ENCODE results near the gene CDH2. TPM values are rescaled to one million over a fixed set of nuclear protein-coding genes. Genes with fewer than 3 reads are reported as not detected.

The CDH2 gene
- total and polyA plus RNA-seq, 4 donors, result 14.2 to 49.5 (median 26.4) TPM

DNA sequence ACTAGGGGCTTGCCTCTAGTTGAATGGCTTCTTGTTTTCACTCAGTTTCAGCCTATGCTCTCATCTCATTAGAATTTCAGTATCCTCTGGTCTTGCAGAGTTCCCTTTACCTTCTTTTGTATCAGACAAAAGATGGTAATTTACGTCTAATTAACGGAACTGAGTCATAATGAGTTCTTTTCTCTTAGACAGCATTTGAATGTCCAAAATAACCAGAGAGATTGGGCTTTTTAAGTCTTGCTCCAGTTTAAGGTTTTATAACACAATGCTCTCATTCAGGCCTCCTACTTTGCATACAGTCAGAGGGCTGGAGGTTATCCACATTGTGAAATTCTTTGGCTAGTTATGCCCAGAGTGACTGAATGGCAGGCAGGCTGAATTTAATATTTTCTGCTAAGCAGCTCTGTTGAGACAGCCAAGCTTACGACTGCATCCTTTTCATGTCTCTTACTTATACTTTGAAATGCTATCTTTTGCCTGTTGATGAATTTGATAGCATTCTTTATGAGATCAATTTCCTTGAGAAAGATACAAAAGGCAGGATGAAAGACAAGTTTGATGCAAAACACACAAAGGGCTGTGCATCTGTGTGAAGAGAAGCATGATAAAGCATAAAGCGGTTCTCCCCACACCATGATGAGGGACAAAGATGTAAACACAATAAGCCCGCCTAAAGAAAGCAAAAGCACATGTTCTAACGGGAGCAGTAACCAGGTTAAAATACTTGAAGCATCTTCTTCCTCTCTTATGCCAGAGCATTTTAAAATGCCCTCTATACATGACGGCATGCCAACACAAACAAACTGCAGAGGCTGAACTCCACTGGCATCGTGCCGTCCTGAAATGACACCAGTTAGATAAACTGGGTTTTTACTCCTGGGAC, 90.0 kb downstream of the CDH2 start:
- H3K27me3 ChIP-seq (ENCODE audit: control insufficient read depth in 4 of 4, insufficient read depth in 4 of 4, low read length in 3 of 4), result no peaks in the 10 kb centered on the region
- H3K4me3 ChIP-seq (ENCODE audit: low read depth in 1 of 3, low read length in 3 of 3), result peak overlapping the region; percentile 4 to 34 (median 20)
- H3K9me3 ChIP-seq (ENCODE audit: control insufficient read depth in 4 of 4, low read length in 3 of 4), result no peaks in the 10 kb centered on the region
- TF ChIP-seq, protein P1, sequence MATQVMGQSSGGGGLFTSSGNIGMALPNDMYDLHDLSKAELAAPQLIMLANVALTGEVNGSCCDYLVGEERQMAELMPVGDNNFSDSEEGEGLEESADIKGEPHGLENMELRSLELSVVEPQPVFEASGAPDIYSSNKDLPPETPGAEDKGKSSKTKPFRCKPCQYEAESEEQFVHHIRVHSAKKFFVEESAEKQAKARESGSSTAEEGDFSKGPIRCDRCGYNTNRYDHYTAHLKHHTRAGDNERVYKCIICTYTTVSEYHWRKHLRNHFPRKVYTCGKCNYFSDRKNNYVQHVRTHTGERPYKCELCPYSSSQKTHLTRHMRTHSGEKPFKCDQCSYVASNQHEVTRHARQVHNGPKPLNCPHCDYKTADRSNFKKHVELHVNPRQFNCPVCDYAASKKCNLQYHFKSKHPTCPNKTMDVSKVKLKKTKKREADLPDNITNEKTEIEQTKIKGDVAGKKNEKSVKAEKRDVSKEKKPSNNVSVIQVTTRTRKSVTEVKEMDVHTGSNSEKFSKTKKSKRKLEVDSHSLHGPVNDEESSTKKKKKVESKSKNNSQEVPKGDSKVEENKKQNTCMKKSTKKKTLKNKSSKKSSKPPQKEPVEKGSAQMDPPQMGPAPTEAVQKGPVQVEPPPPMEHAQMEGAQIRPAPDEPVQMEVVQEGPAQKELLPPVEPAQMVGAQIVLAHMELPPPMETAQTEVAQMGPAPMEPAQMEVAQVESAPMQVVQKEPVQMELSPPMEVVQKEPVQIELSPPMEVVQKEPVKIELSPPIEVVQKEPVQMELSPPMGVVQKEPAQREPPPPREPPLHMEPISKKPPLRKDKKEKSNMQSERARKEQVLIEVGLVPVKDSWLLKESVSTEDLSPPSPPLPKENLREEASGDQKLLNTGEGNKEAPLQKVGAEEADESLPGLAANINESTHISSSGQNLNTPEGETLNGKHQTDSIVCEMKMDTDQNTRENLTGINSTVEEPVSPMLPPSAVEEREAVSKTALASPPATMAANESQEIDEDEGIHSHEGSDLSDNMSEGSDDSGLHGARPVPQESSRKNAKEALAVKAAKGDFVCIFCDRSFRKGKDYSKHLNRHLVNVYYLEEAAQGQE (IDR thresholded peaks at IDR 0.05), result no peak
- TF ChIP-seq RXRA (IDR thresholded peaks at IDR 0.05), result peak; percentile 85 to 91
- TF ChIP-seq, protein P2, sequence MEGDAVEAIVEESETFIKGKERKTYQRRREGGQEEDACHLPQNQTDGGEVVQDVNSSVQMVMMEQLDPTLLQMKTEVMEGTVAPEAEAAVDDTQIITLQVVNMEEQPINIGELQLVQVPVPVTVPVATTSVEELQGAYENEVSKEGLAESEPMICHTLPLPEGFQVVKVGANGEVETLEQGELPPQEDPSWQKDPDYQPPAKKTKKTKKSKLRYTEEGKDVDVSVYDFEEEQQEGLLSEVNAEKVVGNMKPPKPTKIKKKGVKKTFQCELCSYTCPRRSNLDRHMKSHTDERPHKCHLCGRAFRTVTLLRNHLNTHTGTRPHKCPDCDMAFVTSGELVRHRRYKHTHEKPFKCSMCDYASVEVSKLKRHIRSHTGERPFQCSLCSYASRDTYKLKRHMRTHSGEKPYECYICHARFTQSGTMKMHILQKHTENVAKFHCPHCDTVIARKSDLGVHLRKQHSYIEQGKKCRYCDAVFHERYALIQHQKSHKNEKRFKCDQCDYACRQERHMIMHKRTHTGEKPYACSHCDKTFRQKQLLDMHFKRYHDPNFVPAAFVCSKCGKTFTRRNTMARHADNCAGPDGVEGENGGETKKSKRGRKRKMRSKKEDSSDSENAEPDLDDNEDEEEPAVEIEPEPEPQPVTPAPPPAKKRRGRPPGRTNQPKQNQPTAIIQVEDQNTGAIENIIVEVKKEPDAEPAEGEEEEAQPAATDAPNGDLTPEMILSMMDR (IDR thresholded peaks at IDR 0.05; ENCODE audit: low read depth, low read length, missing input control), result no peak
- TF ChIP-seq, protein P3, sequence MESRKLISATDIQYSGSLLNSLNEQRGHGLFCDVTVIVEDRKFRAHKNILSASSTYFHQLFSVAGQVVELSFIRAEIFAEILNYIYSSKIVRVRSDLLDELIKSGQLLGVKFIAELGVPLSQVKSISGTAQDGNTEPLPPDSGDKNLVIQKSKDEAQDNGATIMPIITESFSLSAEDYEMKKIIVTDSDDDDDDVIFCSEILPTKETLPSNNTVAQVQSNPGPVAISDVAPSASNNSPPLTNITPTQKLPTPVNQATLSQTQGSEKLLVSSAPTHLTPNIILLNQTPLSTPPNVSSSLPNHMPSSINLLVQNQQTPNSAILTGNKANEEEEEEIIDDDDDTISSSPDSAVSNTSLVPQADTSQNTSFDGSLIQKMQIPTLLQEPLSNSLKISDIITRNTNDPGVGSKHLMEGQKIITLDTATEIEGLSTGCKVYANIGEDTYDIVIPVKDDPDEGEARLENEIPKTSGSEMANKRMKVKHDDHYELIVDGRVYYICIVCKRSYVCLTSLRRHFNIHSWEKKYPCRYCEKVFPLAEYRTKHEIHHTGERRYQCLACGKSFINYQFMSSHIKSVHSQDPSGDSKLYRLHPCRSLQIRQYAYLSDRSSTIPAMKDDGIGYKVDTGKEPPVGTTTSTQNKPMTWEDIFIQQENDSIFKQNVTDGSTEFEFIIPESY (IDR thresholded peaks at IDR 0.05), result no peak
- TF ChIP-seq FOXA1 (IDR thresholded peaks at IDR 0.05), result peak; percentile 12
- TF ChIP-seq TAF1 (conservative IDR thresholded peaks at IDR 0.05), result no peak
- TF ChIP-seq YY1 (IDR thresholded peaks at IDR 0.05), result peak; percentile 82
- TF ChIP-seq NR2F2 (IDR thresholded peaks at IDR 0.05), result peak; percentile 34
- no peak for TF ChIP-seq EGR1 (IDR thresholded peaks at IDR 0.05; ENCODE audit: low read depth in 2 of 2)
- peak in 1 of 2 donors; percentile 17 for TF ChIP-seq JUND (IDR thresholded peaks at IDR 0.05)
- TF ChIP-seq, protein P4, sequence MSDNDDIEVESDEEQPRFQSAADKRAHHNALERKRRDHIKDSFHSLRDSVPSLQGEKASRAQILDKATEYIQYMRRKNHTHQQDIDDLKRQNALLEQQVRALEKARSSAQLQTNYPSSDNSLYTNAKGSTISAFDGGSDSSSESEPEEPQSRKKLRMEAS (IDR thresholded peaks at IDR 0.05), result peak; percentile 14
- TF ChIP-seq GABPA (IDR thresholded peaks at IDR 0.05 in 1 of 2, conservative IDR thresholded peaks at IDR 0.05 in 1 of 2), result no peak
- TF ChIP-seq FOXA2 (IDR thresholded peaks at IDR 0.05), result peak; percentile 41
- peak; percentile 25 for TF ChIP-seq SP1 (IDR thresholded peaks at IDR 0.05)
- TF ChIP-seq, protein P5, sequence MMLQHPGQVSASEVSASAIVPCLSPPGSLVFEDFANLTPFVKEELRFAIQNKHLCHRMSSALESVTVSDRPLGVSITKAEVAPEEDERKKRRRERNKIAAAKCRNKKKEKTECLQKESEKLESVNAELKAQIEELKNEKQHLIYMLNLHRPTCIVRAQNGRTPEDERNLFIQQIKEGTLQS (IDR thresholded peaks at IDR 0.05), result no peak
- no peak for TF ChIP-seq HNF4G (IDR thresholded peaks at IDR 0.05)
- TF ChIP-seq RAD21 (IDR thresholded peaks at IDR 0.05), result peak; percentile 10 to 34
- TF ChIP-seq HNF4A (conservative IDR thresholded peaks at IDR 0.05), result peak; percentile 36 to 60
- WGBS, result 28% methylated on average over 9 of the region's 9 CpGs
- no peaks in the 10 kb centered on the region for H3K36me3 ChIP-seq (ENCODE audit: control insufficient read depth in 4 of 4, insufficient read depth in 3 of 4, low read depth in 1 of 4, low read length in 3 of 4)
- peaks cover 11 to 52% (median 30%) of the 10 kb centered on the region in 4 donors for H3K4me1 ChIP-seq (ENCODE audit: control insufficient read depth in 4 of 4, insufficient read depth in 4 of 4, low read length in 3 of 4)
- peak overlapping the region; percentile 73 to 85 for H3K27ac ChIP-seq (ENCODE audit: low read depth in 1 of 2, low read length in 2 of 2)
- no peak overlapping the region for H3K9ac ChIP-seq (ENCODE audit: low read depth in 1 of 2, low read length in 2 of 2)
- no peak for DNase-seq (ENCODE audit: low spot score)
